ENCODE data around the gene TMEM243. TPM values are rescaled to one million over a fixed set of nuclear protein-coding genes. Genes with fewer than 3 reads are reported as not detected.

The TMEM243 gene
- total and polyA plus RNA-seq, 2 experiments from 2014 or later: 44.5 to 82.5 TPM

DNA sequence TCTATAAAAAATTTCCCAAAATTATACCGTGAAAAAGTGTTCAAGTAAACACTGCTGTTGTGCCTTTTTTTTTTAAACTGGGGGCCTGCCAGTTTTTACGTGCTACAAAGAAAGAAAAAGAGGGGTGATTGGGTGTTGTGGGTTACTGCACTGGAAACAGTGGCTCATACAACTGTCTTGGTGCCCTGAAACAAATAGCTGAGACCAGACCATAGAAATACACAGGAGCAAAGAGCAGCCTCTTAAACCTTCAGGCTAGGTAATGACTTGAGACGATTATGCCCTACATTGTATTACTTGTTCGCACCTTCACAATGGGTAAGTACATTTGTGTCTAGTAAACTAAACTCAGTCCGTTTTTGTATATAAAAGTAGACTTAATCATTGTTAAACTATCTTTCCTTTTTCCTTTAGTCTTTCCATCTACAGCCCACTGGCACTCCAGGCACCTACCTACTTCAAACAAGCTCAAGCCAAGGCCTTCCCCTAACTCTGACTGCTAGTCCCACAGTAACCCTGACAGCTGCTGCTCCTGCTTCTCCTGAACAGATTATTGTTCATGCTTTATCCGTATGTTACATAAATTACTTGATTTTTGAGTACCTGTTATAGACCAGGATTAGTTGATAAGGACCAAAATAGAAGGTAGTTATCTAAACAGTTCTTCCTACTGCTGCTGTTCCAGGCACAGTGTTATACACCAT lies 26.6 kb downstream of the TMEM243 start:
- ATAC-seq (no peak), DNase-seq (ENCODE audit: low spot score) (no peak)
- no peak overlapping the region for H2AFZ ChIP-seq
- H3K4me3 ChIP-seq: no peak overlapping the region
- H3K79me2 ChIP-seq (replicated peaks; ENCODE audit: insufficient read depth): no peaks in the 10 kb centered on the region; the same call in 1 of the 2 replicates
- H3K4me1 ChIP-seq (ENCODE audit: insufficient read depth): no peaks in the 10 kb centered on the region
- H3K27me3 Mint-ChIP-seq (ENCODE audit: insufficient read depth, low read depth, poor library complexity): no peaks in the 10 kb centered on the region
- no peaks in the 10 kb centered on the region; the same call in 1 of the 2 replicates for H3F3A ChIP-seq (replicated peaks; ENCODE audit: low read depth)
- TF ChIP-seq NANOG (IDR thresholded peaks at IDR 0.05; ENCODE audit: borderline replicate concordance): no peak
- 0 out of 2 replicates have a peak, but pooled peaks cover 12% of the 10 kb centered on the region for H4K20me1 ChIP-seq (replicated peaks; ENCODE audit: insufficient read depth)
- no peak overlapping the region for H3K27ac Mint-ChIP-seq
- H3K9me3 Mint-ChIP-seq: no peaks in the 10 kb centered on the region
- H3K36me3 ChIP-seq (ENCODE audit: insufficient read depth): peaks cover 87% of the 10 kb centered on the region
- no peaks in the 10 kb centered on the region for H3K9me2 ChIP-seq (ENCODE audit: insufficient read depth)
- peaks cover 80% of the 10 kb centered on the region for H3K36me3 Mint-ChIP-seq (ENCODE audit: low read depth)
- no peak overlapping the region for H3K4me2 ChIP-seq
- no peak overlapping the region for H3K27ac ChIP-seq (ENCODE audit: low read depth)
- no peak overlapping the region for H3K4me3 Mint-ChIP-seq
- H3K27me3 ChIP-seq (ENCODE audit: insufficient read depth): no peaks in the 10 kb centered on the region
- H3K4me1 Mint-ChIP-seq: no peaks in the 10 kb centered on the region

DNA sequence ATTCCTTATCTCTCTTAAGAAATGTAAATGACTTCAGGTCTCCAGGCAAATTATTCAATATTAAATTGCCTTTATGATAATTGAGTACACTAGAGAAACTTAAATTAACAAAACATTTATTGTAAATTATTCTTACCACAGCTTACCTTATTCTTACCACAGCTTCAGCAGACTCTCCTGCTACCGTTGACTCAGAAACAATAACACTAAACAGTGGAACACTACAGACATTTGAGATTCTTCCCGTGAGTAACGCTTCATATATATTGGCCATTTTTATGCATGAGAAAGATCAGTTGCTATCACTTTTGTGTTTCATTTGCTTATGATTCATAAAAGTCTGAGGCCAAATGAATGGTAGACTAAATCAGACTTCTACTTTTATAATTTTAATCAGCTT lies 28.7 kb downstream of the TMEM243 start:
- Mint-ChIP-seq H3K36me3 (ENCODE audit: low read depth) (peaks cover 78% of the 10 kb centered on the region), H3K27ac (no peak overlapping the region), H3K27me3 (ENCODE audit: insufficient read depth, low read depth, poor library complexity) (no peaks in the 10 kb centered on the region), H3K9me3 (no peaks in the 10 kb centered on the region), H3K4me1 (no peaks in the 10 kb centered on the region), H3K4me3 (no peak overlapping the region)
- H3K4me2 ChIP-seq: no peak overlapping the region
- no peak for ATAC-seq
- no peak overlapping the region for H3K4me3 ChIP-seq
- H3K27me3 ChIP-seq (ENCODE audit: insufficient read depth): no peaks in the 10 kb centered on the region
- H3F3A ChIP-seq (replicated peaks; ENCODE audit: low read depth): no peaks in the 10 kb centered on the region; the same call in 1 of the 2 replicates
- no peaks in the 10 kb centered on the region for H3K4me1 ChIP-seq (ENCODE audit: insufficient read depth)
- DNase-seq (ENCODE audit: low spot score): no peak
- no peaks in the 10 kb centered on the region for H3K9me2 ChIP-seq (ENCODE audit: insufficient read depth)
- H3K79me2 ChIP-seq (replicated peaks; ENCODE audit: insufficient read depth): no peaks in the 10 kb centered on the region; the same call in 1 of the 2 replicates
- no peak overlapping the region for H2AFZ ChIP-seq
- peaks cover 14% of the 10 kb centered on the region; the same call in 1 of the 2 replicates for H4K20me1 ChIP-seq (replicated peaks; ENCODE audit: insufficient read depth)
- no peak overlapping the region; the same call in 1 of the 2 replicates for H3K27ac ChIP-seq (ENCODE audit: low read depth)
- H3K36me3 ChIP-seq (ENCODE audit: insufficient read depth): peaks cover 94% of the 10 kb centered on the region
- TF ChIP-seq, protein P1, sequence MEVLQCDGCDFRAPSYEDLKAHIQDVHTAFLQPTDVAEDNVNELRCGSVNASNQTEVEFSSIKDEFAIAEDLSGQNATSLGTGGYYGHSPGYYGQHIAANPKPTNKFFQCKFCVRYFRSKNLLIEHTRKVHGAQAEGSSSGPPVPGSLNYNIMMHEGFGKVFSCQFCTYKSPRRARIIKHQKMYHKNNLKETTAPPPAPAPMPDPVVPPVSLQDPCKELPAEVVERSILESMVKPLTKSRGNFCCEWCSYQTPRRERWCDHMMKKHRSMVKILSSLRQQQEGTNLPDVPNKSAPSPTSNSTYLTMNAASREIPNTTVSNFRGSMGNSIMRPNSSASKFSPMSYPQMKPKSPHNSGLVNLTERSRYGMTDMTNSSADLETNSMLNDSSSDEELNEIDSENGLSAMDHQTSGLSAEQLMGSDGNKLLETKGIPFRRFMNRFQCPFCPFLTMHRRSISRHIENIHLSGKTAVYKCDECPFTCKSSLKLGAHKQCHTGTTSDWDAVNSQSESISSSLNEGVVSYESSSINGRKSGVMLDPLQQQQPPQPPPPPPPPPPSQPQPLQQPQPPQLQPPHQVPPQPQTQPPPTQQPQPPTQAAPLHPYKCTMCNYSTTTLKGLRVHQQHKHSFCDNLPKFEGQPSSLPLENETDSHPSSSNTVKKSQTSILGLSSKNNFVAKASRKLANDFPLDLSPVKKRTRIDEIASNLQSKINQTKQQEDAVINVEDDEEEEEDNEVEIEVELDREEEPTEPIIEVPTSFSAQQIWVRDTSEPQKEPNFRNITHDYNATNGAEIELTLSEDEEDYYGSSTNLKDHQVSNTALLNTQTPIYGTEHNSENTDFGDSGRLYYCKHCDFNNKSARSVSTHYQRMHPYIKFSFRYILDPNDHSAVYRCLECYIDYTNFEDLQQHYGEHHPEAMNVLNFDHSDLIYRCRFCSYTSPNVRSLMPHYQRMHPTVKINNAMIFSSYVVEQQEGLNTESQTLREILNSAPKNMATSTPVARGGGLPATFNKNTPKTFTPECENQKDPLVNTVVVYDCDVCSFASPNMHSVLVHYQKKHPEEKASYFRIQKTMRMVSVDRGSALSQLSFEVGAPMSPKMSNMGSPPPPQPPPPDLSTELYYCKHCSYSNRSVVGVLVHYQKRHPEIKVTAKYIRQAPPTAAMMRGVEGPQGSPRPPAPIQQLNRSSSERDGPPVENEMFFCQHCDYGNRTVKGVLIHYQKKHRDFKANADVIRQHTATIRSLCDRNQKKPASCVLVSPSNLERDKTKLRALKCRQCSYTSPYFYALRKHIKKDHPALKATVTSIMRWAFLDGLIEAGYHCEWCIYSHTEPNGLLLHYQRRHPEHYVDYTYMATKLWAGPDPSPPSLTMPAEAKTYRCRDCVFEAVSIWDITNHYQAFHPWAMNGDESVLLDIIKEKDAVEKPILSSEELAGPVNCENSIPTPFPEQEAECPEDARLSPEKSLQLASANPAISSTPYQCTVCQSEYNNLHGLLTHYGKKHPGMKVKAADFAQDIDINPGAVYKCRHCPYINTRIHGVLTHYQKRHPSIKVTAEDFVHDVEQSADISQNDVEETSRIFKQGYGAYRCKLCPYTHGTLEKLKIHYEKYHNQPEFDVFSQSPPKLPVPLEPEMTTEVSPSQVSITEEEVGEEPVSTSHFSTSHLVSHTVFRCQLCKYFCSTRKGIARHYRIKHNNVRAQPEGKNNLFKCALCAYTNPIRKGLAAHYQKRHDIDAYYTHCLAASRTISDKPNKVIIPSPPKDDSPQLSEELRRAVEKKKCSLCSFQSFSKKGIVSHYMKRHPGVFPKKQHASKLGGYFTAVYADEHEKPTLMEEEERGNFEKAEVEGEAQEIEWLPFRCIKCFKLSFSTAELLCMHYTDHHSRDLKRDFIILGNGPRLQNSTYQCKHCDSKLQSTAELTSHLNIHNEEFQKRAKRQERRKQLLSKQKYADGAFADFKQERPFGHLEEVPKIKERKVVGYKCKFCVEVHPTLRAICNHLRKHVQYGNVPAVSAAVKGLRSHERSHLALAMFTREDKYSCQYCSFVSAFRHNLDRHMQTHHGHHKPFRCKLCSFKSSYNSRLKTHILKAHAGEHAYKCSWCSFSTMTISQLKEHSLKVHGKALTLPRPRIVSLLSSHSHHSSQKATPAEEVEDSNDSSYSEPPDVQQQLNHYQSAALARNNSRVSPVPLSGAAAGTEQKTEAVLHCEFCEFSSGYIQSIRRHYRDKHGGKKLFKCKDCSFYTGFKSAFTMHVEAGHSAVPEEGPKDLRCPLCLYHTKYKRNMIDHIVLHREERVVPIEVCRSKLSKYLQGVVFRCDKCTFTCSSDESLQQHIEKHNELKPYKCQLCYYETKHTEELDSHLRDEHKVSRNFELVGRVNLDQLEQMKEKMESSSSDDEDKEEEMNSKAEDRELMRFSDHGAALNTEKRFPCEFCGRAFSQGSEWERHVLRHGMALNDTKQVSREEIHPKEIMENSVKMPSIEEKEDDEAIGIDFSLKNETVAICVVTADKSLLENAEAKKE (CRISPR knock-in tag; IDR thresholded peaks at IDR 0.05): no peak
- no peak for TF ChIP-seq JUNB (IDR thresholded peaks at IDR 0.05; ENCODE audit: unreplicated experiment)
- TF ChIP-seq EZH2 (IDR thresholded peaks at IDR 0.05; ENCODE audit: low read depth, unreplicated experiment): no peak
- TF ChIP-seq, protein P2, sequence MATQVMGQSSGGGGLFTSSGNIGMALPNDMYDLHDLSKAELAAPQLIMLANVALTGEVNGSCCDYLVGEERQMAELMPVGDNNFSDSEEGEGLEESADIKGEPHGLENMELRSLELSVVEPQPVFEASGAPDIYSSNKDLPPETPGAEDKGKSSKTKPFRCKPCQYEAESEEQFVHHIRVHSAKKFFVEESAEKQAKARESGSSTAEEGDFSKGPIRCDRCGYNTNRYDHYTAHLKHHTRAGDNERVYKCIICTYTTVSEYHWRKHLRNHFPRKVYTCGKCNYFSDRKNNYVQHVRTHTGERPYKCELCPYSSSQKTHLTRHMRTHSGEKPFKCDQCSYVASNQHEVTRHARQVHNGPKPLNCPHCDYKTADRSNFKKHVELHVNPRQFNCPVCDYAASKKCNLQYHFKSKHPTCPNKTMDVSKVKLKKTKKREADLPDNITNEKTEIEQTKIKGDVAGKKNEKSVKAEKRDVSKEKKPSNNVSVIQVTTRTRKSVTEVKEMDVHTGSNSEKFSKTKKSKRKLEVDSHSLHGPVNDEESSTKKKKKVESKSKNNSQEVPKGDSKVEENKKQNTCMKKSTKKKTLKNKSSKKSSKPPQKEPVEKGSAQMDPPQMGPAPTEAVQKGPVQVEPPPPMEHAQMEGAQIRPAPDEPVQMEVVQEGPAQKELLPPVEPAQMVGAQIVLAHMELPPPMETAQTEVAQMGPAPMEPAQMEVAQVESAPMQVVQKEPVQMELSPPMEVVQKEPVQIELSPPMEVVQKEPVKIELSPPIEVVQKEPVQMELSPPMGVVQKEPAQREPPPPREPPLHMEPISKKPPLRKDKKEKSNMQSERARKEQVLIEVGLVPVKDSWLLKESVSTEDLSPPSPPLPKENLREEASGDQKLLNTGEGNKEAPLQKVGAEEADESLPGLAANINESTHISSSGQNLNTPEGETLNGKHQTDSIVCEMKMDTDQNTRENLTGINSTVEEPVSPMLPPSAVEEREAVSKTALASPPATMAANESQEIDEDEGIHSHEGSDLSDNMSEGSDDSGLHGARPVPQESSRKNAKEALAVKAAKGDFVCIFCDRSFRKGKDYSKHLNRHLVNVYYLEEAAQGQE (IDR thresholded peaks at IDR 0.05; ENCODE audit: unreplicated experiment): no peak
- TF ChIP-seq EZH2phosphoT487 (IDR thresholded peaks at IDR 0.05; ENCODE audit: unreplicated experiment): no peak
- TF ChIP-seq CREB1 (CRISPR knock-in tag; IDR thresholded peaks at IDR 0.05; ENCODE audit: low read depth): no peak
- no peak for TF ChIP-seq ZNF114 (CRISPR knock-in tag; IDR thresholded peaks at IDR 0.05)
- TF ChIP-seq STAT1 (IDR thresholded peaks at IDR 0.05; ENCODE audit: unreplicated experiment): no peak
- TF ChIP-seq, protein P3, sequence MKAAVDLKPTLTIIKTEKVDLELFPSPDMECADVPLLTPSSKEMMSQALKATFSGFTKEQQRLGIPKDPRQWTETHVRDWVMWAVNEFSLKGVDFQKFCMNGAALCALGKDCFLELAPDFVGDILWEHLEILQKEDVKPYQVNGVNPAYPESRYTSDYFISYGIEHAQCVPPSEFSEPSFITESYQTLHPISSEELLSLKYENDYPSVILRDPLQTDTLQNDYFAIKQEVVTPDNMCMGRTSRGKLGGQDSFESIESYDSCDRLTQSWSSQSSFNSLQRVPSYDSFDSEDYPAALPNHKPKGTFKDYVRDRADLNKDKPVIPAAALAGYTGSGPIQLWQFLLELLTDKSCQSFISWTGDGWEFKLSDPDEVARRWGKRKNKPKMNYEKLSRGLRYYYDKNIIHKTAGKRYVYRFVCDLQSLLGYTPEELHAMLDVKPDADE (IDR thresholded peaks at IDR 0.05): no peak
- no peak for TF ChIP-seq ZNF331 (CRISPR knock-in tag; IDR thresholded peaks at IDR 0.05; ENCODE audit: low read depth)
- no peak for TF ChIP-seq NANOG (IDR thresholded peaks at IDR 0.05; ENCODE audit: borderline replicate concordance)

Data from GM23338 (cell line).